Adrenal gland (tissue), 5 donors: ENCODE measurements around the gene POU2AF2.

Source experiments
- POLR2A ChIP-seq, 2 donors: fragments of 450-650 bp; IDR thresholded peaks; one replicate each; pipeline ENCODE4 v1.6.1; 2017; ENCODE audit warnings: antibody characterized with exemption in 2 of 2, mild to moderate bottlenecking in 2 of 2, moderate library complexity in 1 of 2
- TF ChIP-seq, protein P1 (sequence below), 6 experiments: fragments of 450-650 bp in 4 of 6; fragments of 200-600 bp in 2 of 6; sonication (generic) in 1 of 6; IDR thresholded peaks; 1 replicate in 5 of 6; 2 replicates in 1 of 6; pipeline versions ENCODE4 v1.5.1 to v1.8.0; 2016 to 2021; ENCODE audit warnings: antibody characterized with exemption in 6 of 6, mild to moderate bottlenecking in 2 of 6, moderate library complexity in 1 of 6
- donor health status: DM: no; HTN: no; CAD: no.

DNA sequence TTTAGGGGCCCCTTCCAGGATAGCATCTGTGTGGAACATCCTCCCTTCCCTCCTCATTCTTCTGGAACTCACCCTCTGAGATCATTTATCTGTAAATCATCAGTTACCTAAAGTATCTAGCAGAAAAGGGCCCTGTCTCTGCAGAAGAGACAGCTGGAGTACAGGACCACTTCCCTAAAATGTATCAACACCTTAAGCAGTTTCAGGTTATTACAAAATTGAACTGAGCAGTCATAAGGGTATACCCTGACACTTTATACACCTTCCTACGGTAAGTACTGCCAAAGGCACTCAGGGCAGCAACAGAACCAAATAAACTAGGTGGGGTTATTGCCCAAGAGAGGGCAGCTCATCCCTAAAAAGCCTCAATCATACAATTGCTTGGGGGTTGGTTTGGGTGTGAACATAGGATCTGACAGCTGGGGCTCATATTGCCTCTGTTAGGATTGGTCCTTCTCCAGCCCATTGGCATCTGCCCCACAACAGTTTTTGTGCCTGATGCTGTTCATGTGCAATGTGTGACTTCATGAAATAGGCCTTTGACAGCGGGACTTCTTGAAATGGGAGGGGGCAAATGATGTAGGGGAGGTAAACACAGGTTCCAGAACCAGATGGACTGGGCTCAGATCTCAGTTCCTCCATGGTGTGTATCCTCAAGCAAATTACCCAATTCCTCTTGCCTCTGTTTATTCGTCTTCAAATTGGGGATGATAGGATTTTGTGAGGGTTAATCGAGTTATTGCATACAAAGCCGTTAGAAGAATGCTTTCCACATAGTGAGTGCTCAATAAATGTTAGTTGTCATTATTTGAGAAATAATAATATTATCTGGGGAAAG, 55.7 kb downstream of the POU2AF2 start:
- TF ChIP-seq, protein P1, sequence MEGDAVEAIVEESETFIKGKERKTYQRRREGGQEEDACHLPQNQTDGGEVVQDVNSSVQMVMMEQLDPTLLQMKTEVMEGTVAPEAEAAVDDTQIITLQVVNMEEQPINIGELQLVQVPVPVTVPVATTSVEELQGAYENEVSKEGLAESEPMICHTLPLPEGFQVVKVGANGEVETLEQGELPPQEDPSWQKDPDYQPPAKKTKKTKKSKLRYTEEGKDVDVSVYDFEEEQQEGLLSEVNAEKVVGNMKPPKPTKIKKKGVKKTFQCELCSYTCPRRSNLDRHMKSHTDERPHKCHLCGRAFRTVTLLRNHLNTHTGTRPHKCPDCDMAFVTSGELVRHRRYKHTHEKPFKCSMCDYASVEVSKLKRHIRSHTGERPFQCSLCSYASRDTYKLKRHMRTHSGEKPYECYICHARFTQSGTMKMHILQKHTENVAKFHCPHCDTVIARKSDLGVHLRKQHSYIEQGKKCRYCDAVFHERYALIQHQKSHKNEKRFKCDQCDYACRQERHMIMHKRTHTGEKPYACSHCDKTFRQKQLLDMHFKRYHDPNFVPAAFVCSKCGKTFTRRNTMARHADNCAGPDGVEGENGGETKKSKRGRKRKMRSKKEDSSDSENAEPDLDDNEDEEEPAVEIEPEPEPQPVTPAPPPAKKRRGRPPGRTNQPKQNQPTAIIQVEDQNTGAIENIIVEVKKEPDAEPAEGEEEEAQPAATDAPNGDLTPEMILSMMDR (IDR thresholded peaks at IDR 0.05), result no peak
- TF ChIP-seq POLR2A (IDR thresholded peaks at IDR 0.05), result no peak
